Measurements from ENCODE around the gene HHATL. TPM values are rescaled to one million over a fixed set of nuclear protein-coding genes. Genes with fewer than 3 reads are reported as not detected.

The HHATL gene
- total RNA-seq, 4 donors from 2014 or later = 2.3 TPM; not detected in 3

GRCh38 chr3:42670051-42670576 is 32.5 kb downstream of the HHATL start:
- H3K9me3 ChIP-seq = no peaks in the 10 kb centered on the region
- peaks cover 23% of the 10 kb centered on the region for H3K4me1 ChIP-seq
- DNase-seq (ENCODE audit: low spot score in 2 of 2) = peak in 1 of 2 donors; percentile 19
- 55% methylated on average over 5 of the region's 7 CpGs for WGBS
- TF ChIP-seq POLR2AphosphoS5 (IDR thresholded peaks at IDR 0.05) = no peak
- TF ChIP-seq POLR2A (IDR thresholded peaks at IDR 0.05) = no peak
- TF ChIP-seq EP300 (IDR thresholded peaks at IDR 0.05) = no peak
- TF ChIP-seq CTCF (IDR thresholded peaks at IDR 0.05) = no peak
- H3K27ac ChIP-seq = no peak overlapping the region
- H3K36me3 ChIP-seq = no peaks in the 10 kb centered on the region
- no peaks in the 10 kb centered on the region for H3K27me3 ChIP-seq
- H3K4me3 ChIP-seq = no peak overlapping the region

GRCh38 chr3:42668793-42669217 is 33.8 kb downstream of the HHATL start:
- DNase-seq (ENCODE audit: low spot score in 2 of 2) = no peak
- no peak overlapping the region for H3K27ac ChIP-seq
- H3K4me1 ChIP-seq = peaks cover 23% of the 10 kb centered on the region
- H3K4me3 ChIP-seq = no peak overlapping the region
- no peaks in the 10 kb centered on the region for H3K36me3 ChIP-seq
- no peaks in the 10 kb centered on the region for H3K27me3 ChIP-seq
- no peaks in the 10 kb centered on the region for H3K9me3 ChIP-seq
- WGBS = 38% methylated on average over 4 of the region's 4 CpGs
- TF ChIP-seq POLR2A (IDR thresholded peaks at IDR 0.05) (no peak), CTCF (IDR thresholded peaks at IDR 0.05) (no peak), EP300 (IDR thresholded peaks at IDR 0.05) (no peak), POLR2AphosphoS5 (IDR thresholded peaks at IDR 0.05) (no peak)

GRCh38 chr3:42668413-42668760 is 34.2 kb downstream of the HHATL start:
- DNase-seq (ENCODE audit: low spot score in 2 of 2) = no peak
- Histone ChIP-seq H3K9me3 (no peaks in the 10 kb centered on the region), H3K27ac (no peak overlapping the region), H3K4me3 (no peak overlapping the region), H3K4me1 (peaks cover 23% of the 10 kb centered on the region), H3K36me3 (no peaks in the 10 kb centered on the region), H3K27me3 (no peaks in the 10 kb centered on the region)
- TF ChIP-seq CTCF (IDR thresholded peaks at IDR 0.05) (no peak), POLR2A (IDR thresholded peaks at IDR 0.05) (no peak), POLR2AphosphoS5 (IDR thresholded peaks at IDR 0.05) (no peak), EP300 (IDR thresholded peaks at IDR 0.05) (no peak)
- 81% methylated on average over 2 of the region's 2 CpGs for WGBS

GRCh38 chr3:42667523-42668412 is 34.8 kb downstream of the HHATL start:
- Histone ChIP-seq H3K36me3 (no peaks in the 10 kb centered on the region), H3K4me3 (no peak overlapping the region), H3K27me3 (no peaks in the 10 kb centered on the region), H3K9me3 (no peaks in the 10 kb centered on the region), H3K27ac (no peak overlapping the region), H3K4me1 (peaks cover 23% of the 10 kb centered on the region)
- no peak for TF ChIP-seq EP300 (IDR thresholded peaks at IDR 0.05)
- TF ChIP-seq CTCF (IDR thresholded peaks at IDR 0.05) = no peak
- no peak for TF ChIP-seq POLR2AphosphoS5 (IDR thresholded peaks at IDR 0.05)
- no peak for TF ChIP-seq POLR2A (IDR thresholded peaks at IDR 0.05)
- peak in 1 of 2 donors; percentile 63 for DNase-seq (ENCODE audit: low spot score in 2 of 2)
- WGBS = 65% methylated on average over 8 of the region's 8 CpGs

GRCh38 chr3:42667096-42667522 is 35.5 kb downstream of the HHATL start:
- H3K4me1 ChIP-seq = peaks cover 23% of the 10 kb centered on the region
- WGBS = 69% methylated on average over 7 of the region's 7 CpGs
- peak in 1 of 2 donors; percentile 56 for DNase-seq (ENCODE audit: low spot score in 2 of 2)
- H3K36me3 ChIP-seq = no peaks in the 10 kb centered on the region
- no peaks in the 10 kb centered on the region for H3K27me3 ChIP-seq
- H3K9me3 ChIP-seq = no peaks in the 10 kb centered on the region
- no peak overlapping the region for H3K27ac ChIP-seq
- TF ChIP-seq EP300 (IDR thresholded peaks at IDR 0.05) (no peak), CTCF (IDR thresholded peaks at IDR 0.05) (no peak), POLR2A (IDR thresholded peaks at IDR 0.05) (no peak), POLR2AphosphoS5 (IDR thresholded peaks at IDR 0.05) (no peak)
- H3K4me3 ChIP-seq = no peak overlapping the region

All from suprapubic skin (tissue), 4 donors.